Adrenal gland (tissue), 5 donors: ENCODE measurements around the gene KRCC1.

ENCODE experiments used
- POLR2A ChIP-seq, 2 donors: fragments of 450-650 bp; IDR thresholded peaks; one replicate each; pipeline ENCODE4 v1.6.1; 2017; ENCODE audit warnings: antibody characterized with exemption in 2 of 2, mild to moderate bottlenecking in 2 of 2, moderate library complexity in 1 of 2
- TF ChIP-seq, protein P1 (sequence below), 6 experiments: fragments of 450-650 bp in 4 of 6; fragments of 200-600 bp in 2 of 6; sonication (generic) in 1 of 6; IDR thresholded peaks; 1 replicate in 5 of 6; 2 replicates in 1 of 6; pipeline versions ENCODE4 v1.5.1 to v1.8.0; 2016 to 2021; ENCODE audit warnings: antibody characterized with exemption in 6 of 6, mild to moderate bottlenecking in 2 of 6, moderate library complexity in 1 of 6
- donor health status: DM: no; HTN: no; CAD: no.

GRCh38 chr2:88090446-88091283 lies 35.1 kb upstream of the KRCC1 start:
- TF ChIP-seq, protein P1, sequence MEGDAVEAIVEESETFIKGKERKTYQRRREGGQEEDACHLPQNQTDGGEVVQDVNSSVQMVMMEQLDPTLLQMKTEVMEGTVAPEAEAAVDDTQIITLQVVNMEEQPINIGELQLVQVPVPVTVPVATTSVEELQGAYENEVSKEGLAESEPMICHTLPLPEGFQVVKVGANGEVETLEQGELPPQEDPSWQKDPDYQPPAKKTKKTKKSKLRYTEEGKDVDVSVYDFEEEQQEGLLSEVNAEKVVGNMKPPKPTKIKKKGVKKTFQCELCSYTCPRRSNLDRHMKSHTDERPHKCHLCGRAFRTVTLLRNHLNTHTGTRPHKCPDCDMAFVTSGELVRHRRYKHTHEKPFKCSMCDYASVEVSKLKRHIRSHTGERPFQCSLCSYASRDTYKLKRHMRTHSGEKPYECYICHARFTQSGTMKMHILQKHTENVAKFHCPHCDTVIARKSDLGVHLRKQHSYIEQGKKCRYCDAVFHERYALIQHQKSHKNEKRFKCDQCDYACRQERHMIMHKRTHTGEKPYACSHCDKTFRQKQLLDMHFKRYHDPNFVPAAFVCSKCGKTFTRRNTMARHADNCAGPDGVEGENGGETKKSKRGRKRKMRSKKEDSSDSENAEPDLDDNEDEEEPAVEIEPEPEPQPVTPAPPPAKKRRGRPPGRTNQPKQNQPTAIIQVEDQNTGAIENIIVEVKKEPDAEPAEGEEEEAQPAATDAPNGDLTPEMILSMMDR (IDR thresholded peaks at IDR 0.05), result no peak
- no peak for TF ChIP-seq POLR2A (IDR thresholded peaks at IDR 0.05)
